Measurements from ENCODE around the gene CEL. TPM values are rescaled to one million over a fixed set of nuclear protein-coding genes. Genes with fewer than 3 reads are reported as not detected.

The CEL gene
- total and polyA plus RNA-seq, 10 of the 15 experiments (the other 5 are each of a cell fraction or from before 2014, with no cell fraction given): 0.05 to 4.1 (median 0.29) TPM; not detected in 2

DNA sequence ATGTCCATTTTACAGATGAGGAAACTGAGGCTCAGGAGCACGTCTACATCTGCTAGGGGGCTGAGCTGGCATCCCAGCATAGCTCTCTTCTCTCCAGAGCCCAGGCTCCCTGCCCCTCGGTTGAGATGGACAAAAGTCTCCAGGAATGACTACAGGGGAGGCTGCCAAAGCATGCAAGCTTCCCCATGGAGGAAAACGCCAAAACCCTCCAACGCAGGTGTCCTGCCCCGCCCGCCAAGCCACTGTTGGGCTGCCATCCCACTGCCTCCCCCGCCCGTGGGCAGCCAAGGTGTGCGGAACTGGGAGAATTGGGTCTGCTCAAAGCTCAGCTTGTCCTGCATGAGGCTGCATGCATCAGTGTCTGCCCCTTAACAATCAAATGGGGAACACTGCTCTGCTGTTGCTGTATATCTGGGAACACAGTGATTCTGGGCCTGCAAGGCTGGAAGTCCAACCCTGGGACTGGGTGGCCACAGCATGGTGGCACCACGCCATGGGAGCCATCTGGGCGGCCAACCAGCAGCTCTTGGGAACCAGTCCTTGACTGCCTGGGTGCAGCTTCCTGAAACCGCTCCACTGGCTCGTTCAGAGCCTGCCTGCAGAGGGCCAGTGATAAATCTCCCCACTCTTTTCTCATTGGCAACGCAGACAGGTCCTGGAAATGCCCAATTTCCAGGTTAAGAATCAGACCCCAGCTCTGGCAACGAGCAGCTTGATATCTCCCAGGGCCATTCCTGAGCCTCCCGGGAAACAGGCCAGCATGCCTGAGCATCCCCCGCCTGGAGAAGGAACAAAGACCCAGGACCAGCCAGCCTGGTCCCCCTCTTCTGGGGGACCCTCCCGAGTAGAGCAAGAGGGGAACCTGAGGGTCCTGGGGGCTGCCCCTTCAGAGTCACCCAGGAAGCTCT, 55.7 kb downstream of the CEL start:
- Histone ChIP-seq H3K4me3 (no peak overlapping the region), H3K9me3 (replicated peaks; ENCODE audit: control insufficient read depth, insufficient read depth, low read length) (no peaks in the 10 kb centered on the region), H3K4me2 (ENCODE audit: control insufficient read depth, insufficient read depth) (peak overlapping the region; percentile 32; the same call in 1 of the 2 replicates), H3K27me3 (replicated peaks in 1 of 2; ENCODE audit: control insufficient read depth in 2 of 2, insufficient read depth in 2 of 2, low read length in 1 of 2) (no peaks in the 10 kb centered on the region), H3K27ac (ENCODE audit: control insufficient read depth, insufficient read depth) (no peak overlapping the region), H3K4me1 (ENCODE audit: control insufficient read depth, insufficient read depth, low read length) (peaks cover 72% of the 10 kb centered on the region), H4K20me1 (ENCODE audit: control insufficient read depth, insufficient read depth) (no peaks in the 10 kb centered on the region; the same call in 1 of the 2 replicates), H3K79me2 (ENCODE audit: control insufficient read depth, insufficient read depth, low read length) (peaks cover 69% of the 10 kb centered on the region), H2AFZ (ENCODE audit: control insufficient read depth, low read depth, low read length) (no peak overlapping the region), H3K9ac (ENCODE audit: control insufficient read depth, insufficient read depth, low read length) (no peak overlapping the region), H3K36me3 (ENCODE audit: control insufficient read depth in 2 of 2, insufficient read depth in 2 of 2, low read length in 1 of 2) (no peaks in the 10 kb centered on the region; a peak in 1 of 4 replicates)
- FAIRE-seq: no peak
- SMC1A ChIA-PET (ENCODE audit: uncharacterized antibody, unreplicated experiment): interaction anchor here (0.9 to 3.9 kb wide), 6 partner anchors 14 to 31 kb away, joined by 3 to 44 read pairs (median 8); no protein-coding TSS in a partner anchor
- POLR2A ChIA-PET: interaction anchor here (0.8 to 7.3 kb wide), 6 partner anchors 9 to 31 kb away, joined by 3 to 66 read pairs (median 11); no protein-coding TSS in a partner anchor
- DNase-seq (ENCODE audit: low read depth, low spot score): no peak
- in situ Hi-C loops (cut with MboI) (no loop called here), intact Hi-C loops (cut with micrococcal nuclease; ENCODE audit: unreplicated experiment) (no loop called here)
- BruUV-seq (replicated peaks): no TSS peak
- RAD21 ChIA-PET (ENCODE audit: unreplicated experiment): interaction anchor here (1.0 to 14.4 kb wide), 3 partner anchors 13 to 29 kb away, joined by 3 to 219 read pairs (median 3); no protein-coding TSS in a partner anchor
- CTCF ChIA-PET: interaction anchor here (0.7 to 22.5 kb wide), 9 partner anchors 11 to 96 kb away, joined by 3 to 401 read pairs (median 4); no protein-coding TSS in a partner anchor
- 79% methylated on average over 18 of the region's 18 CpGs for WGBS (ENCODE audit: insufficient coverage, insufficient replicate concordance, low lambda C conversion rate, missing lambda C conversion rate)
- ATAC-seq: no peak
- TF ChIP-seq, protein P1, sequence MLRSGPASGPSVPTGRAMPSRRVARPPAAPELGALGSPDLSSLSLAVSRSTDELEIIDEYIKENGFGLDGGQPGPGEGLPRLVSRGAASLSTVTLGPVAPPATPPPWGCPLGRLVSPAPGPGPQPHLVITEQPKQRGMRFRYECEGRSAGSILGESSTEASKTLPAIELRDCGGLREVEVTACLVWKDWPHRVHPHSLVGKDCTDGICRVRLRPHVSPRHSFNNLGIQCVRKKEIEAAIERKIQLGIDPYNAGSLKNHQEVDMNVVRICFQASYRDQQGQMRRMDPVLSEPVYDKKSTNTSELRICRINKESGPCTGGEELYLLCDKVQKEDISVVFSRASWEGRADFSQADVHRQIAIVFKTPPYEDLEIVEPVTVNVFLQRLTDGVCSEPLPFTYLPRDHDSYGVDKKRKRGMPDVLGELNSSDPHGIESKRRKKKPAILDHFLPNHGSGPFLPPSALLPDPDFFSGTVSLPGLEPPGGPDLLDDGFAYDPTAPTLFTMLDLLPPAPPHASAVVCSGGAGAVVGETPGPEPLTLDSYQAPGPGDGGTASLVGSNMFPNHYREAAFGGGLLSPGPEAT (IDR thresholded peaks at IDR 0.05; ENCODE audit: low read depth): no peak
- no peak for TF ChIP-seq NR2C1 (IDR thresholded peaks at IDR 0.05)
- no peak for TF ChIP-seq SRF (IDR thresholded peaks at IDR 0.05; ENCODE audit: low read depth in 2 of 2, low read length in 2 of 2)
- no peak for TF ChIP-seq TARDBP (IDR thresholded peaks at IDR 0.05; ENCODE audit: borderline replicate concordance)
- TF ChIP-seq, protein P2, sequence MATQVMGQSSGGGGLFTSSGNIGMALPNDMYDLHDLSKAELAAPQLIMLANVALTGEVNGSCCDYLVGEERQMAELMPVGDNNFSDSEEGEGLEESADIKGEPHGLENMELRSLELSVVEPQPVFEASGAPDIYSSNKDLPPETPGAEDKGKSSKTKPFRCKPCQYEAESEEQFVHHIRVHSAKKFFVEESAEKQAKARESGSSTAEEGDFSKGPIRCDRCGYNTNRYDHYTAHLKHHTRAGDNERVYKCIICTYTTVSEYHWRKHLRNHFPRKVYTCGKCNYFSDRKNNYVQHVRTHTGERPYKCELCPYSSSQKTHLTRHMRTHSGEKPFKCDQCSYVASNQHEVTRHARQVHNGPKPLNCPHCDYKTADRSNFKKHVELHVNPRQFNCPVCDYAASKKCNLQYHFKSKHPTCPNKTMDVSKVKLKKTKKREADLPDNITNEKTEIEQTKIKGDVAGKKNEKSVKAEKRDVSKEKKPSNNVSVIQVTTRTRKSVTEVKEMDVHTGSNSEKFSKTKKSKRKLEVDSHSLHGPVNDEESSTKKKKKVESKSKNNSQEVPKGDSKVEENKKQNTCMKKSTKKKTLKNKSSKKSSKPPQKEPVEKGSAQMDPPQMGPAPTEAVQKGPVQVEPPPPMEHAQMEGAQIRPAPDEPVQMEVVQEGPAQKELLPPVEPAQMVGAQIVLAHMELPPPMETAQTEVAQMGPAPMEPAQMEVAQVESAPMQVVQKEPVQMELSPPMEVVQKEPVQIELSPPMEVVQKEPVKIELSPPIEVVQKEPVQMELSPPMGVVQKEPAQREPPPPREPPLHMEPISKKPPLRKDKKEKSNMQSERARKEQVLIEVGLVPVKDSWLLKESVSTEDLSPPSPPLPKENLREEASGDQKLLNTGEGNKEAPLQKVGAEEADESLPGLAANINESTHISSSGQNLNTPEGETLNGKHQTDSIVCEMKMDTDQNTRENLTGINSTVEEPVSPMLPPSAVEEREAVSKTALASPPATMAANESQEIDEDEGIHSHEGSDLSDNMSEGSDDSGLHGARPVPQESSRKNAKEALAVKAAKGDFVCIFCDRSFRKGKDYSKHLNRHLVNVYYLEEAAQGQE (IDR thresholded peaks at IDR 0.05; ENCODE audit: low read depth, low read length): no peak
- TF ChIP-seq, protein P3, sequence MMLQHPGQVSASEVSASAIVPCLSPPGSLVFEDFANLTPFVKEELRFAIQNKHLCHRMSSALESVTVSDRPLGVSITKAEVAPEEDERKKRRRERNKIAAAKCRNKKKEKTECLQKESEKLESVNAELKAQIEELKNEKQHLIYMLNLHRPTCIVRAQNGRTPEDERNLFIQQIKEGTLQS (IDR thresholded peaks at IDR 0.05; ENCODE audit: borderline replicate concordance, extremely low read depth, low read depth, low read length): no peak
- TF ChIP-seq POLR2AphosphoS5 (IDR thresholded peaks at IDR 0.05; ENCODE audit: low read length): peak; percentile 27; the same call in 1 of the 2 replicates
